ENCODE measurements around the gene ECHDC1. TPM values are rescaled to one million over a fixed set of nuclear protein-coding genes. Genes with fewer than 3 reads are reported as not detected.

Gene ECHDC1
- polyA plus RNA-seq, 3 donors from 2014 or later: 54.6 to 65.7 (median 62.9) TPM

DNA sequence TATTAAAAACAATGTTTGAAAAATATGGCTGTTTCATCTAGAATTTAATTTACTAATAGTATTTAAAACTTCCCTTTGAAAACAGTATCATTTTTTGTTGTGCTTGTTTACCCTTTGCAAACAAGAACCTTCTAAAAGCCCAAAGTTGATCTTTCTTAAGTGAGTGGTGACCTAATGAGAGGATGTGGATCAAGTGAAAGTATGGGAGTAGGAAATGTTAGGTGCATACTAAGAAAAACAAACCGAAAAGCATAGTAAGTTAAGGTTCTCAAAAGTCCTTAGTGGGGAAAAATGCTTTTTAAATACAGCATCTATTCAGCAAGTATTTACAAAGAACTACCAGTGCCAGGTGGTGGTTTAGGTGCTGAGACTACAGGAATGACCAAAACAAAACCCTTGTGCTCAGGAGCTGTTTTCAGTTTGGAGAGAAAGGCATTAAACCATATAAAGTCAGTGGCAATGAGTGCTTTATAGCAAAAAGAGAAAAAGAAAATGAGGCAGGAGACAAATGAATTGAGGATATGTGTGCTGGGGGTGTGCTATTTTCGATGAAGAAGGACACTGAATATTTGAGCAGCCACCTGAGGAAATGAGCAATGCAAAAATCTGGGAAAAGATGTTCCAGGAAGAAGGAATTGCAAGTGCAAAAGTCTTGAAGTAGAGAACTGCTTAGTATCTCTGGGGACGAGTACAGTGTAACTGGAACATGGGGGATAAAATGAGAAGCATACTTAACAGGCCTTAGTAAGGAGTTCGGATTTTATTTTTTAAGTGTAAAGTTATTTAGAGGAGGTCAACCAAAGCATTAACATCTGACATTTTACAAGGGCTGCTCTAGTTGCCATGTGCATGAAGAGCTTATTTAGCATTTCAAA, 52.8 kb downstream of the ECHDC1 start:
- no peak for DNase-seq
- H3K4me1 Mint-ChIP-seq: peaks cover 17 to 57% of the 10 kb centered on the region in 2 donors
- H3K27me3 Mint-ChIP-seq (ENCODE audit: low read depth in 3 of 3): no peaks in the 10 kb centered on the region
- H3K9me3 Mint-ChIP-seq: no peaks in the 10 kb centered on the region
- peak overlapping the region in 1 of 5 donors; percentile 46 for H3K4me3 Mint-ChIP-seq
- H3K36me3 Mint-ChIP-seq: peaks cover 6 to 29% (median 6%) of the 10 kb centered on the region in 3 donors
- peak overlapping the region in 5 of 6 donors; percentile 41 to 71 (median 54) for H3K27ac Mint-ChIP-seq

DNA sequence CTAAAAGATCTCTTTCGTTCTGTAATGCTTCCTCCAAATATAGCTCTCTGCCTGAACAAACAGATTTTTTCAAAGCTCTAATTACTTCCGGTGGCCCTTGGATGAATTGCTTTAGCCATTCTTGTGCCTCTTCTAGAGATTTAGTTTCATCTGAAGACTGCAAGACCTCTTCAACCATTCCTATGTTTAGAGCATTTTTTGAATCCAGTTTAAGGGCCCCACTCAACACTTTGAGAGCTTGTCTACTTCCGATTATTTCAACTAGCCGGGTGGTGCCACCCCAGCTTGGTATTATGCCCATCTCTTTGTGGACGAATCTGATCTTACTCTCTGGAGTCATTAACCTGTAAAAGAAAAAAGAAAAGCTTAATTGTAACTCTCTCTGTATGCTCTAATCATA, 53.5 kb downstream of the ECHDC1 start:
- peak overlapping the region in 5 of 6 donors; percentile 12 to 71 (median 52) for H3K27ac Mint-ChIP-seq
- no peaks in the 10 kb centered on the region for H3K27me3 Mint-ChIP-seq (ENCODE audit: low read depth in 3 of 3)
- no peak for DNase-seq
- peaks cover 6 to 31% (median 6%) of the 10 kb centered on the region in 3 donors for H3K36me3 Mint-ChIP-seq
- H3K4me3 Mint-ChIP-seq: no peak overlapping the region
- H3K9me3 Mint-ChIP-seq: no peaks in the 10 kb centered on the region
- peaks cover 19 to 61% of the 10 kb centered on the region in 2 donors for H3K4me1 Mint-ChIP-seq

DNA sequence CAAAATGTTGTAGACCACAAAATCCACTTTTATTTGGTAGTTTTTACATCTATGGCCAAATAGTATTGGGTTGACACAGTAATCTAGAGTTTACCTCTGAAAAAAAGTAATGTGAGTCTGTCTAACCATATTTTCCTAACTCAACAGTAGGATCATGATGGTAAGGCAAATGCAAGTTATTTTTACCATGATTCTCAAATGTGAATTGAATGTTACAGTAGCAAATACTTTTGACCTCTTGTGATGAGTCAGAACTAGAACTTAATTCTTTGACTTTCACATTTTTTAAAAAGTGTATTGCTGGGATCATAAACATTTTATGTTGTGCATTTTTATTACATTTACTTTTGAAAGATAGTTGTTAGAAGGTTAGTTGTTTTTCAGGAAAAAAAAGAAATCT, 54.7 kb downstream of the ECHDC1 start:
- Mint-ChIP-seq H3K4me1 (peaks cover 16 to 58% of the 10 kb centered on the region in 2 donors), H3K9me3 (no peaks in the 10 kb centered on the region), H3K36me3 (peaks cover 6 to 29% (median 11%) of the 10 kb centered on the region in 3 donors), H3K4me3 (no peak overlapping the region), H3K27me3 (ENCODE audit: low read depth in 3 of 3) (peaks cover 0 to 1% (median 0%) of the 10 kb centered on the region in 3 donors), H3K27ac (no peak overlapping the region)
- DNase-seq: no peak

DNA sequence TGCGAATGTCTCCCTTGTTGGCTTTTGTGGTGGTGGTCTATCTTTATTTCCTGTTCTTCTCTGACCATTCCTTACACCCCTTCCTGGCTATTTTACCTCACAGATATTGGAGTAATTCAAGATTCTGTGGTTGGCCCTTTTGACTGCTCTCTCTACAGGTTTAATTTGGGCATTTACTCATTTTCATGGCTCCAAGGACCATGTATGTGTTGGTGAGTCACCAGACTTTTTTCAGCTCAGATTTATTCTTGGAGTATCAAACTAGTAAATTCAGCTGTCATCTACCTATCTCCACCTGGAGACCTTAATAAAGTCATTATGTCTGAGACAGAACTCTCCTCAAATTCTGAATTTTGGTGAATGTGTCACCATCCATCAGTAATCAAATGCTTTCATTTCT, 61.2 kb downstream of the ECHDC1 start:
- DNase-seq: no peak
- peaks cover 0 to 1% (median 0%) of the 10 kb centered on the region in 3 donors for H3K27me3 Mint-ChIP-seq (ENCODE audit: low read depth in 3 of 3)
- peaks cover 11 to 33% (median 23%) of the 10 kb centered on the region in 3 donors for H3K36me3 Mint-ChIP-seq
- no peaks in the 10 kb centered on the region for H3K9me3 Mint-ChIP-seq
- peaks cover 7 to 26% of the 10 kb centered on the region in 2 donors for H3K4me1 Mint-ChIP-seq
- H3K4me3 Mint-ChIP-seq: no peak overlapping the region
- H3K27ac Mint-ChIP-seq: peak overlapping the region in 1 of 6 donors; percentile 44

DNA sequence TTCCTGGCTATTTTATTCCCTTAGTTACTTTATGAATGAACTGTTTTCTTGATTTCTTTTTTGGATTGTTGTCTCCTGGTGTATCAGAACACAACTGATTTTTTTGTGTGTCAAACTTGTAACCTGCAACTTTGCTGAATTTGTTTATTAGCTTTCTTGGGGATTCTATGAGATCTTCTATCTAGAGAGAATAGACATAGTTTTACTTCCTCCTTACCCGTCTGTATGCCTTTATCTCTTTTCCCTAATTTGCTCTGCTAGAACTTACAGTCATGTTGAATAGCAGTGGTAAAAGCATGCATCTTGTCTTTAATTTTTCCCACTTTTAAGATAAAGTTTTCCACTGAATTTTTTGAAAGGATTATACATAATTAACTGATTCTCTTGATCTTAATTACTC, 63.6 kb downstream of the ECHDC1 start:
- Mint-ChIP-seq H3K27ac (no peak overlapping the region), H3K27me3 (ENCODE audit: low read depth in 3 of 3) (peaks cover 0 to 1% (median 0%) of the 10 kb centered on the region in 3 donors), H3K4me1 (peaks cover 9 to 10% of the 10 kb centered on the region in 2 donors), H3K36me3 (peaks cover 5 to 19% (median 17%) of the 10 kb centered on the region in 3 donors), H3K9me3 (no peaks in the 10 kb centered on the region), H3K4me3 (no peak overlapping the region)
- no peak for DNase-seq

DNA sequence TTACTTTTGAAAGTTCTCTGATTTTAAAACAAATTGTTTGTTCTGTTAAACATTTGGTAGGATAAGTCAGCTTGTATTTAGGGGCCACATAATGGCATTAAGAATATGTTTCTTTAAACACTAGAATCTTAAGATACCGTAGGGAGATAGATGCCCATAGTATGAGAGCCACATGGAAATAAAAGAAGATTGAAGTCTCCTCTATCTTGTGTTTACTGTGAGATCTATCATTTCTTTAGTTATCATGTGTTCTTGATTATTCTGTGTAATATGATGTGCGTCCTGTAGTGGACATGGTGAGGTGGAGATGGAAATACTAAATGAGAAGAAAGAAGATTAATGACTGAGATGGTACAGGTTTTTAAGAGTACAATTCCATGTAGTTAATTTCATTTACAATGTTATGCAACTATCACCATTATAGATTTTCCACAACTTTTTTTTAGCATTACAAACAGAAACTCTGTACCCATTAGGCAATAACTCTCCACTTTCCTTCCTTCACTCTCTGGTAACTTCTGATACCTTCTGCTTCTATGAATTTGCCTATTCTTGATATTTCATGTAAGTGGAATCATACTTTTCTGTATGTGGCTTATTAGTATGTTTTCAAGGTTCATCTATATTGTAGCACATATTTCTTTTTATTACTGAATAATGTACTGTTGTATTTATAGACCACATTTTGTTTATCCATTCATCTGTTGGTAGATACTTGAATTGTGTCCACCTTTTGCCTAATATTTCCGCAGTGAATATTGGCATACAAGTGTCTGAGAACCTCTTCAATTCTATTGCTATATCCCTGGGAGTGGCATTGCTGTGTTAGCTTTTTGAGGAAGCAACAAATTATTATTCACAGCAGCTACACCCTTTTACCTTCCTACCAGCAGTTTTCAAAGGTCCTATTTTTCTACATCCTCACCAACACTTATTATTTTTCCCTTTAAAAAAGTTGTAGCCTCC, 65.2 kb downstream of the ECHDC1 start:
- H3K4me3 Mint-ChIP-seq: no peak overlapping the region
- no peak for DNase-seq
- H3K4me1 Mint-ChIP-seq: peaks cover 0 to 17% of the 10 kb centered on the region in 2 donors
- H3K9me3 Mint-ChIP-seq: no peaks in the 10 kb centered on the region
- H3K27me3 Mint-ChIP-seq (ENCODE audit: low read depth in 3 of 3): no peaks in the 10 kb centered on the region
- H3K27ac Mint-ChIP-seq: peak overlapping the region in 1 of 6 donors; percentile 49
- H3K36me3 Mint-ChIP-seq: peaks cover 5 to 15% (median 11%) of the 10 kb centered on the region in 3 donors

DNA sequence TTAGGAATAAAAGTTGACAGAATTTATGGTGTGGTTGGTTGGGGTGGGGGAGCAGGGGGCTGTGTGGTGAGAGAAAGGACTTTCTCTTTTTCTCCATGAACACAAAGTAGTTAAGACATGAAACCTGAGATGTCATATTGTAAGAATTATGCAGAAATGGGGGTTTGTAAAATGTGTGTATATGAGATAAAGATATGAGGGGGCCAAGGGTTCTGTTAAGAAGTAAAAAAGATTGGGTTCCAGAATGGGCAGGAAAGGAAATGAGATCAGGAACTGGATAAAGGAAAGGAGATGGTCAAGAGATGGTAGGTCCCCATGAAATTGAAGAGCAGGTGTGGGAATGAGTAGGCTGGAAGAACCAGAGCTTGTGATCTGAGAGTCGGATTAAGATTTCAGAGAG, 67.1 kb downstream of the ECHDC1 start:
- Mint-ChIP-seq H3K27ac (no peak overlapping the region), H3K9me3 (no peaks in the 10 kb centered on the region), H3K27me3 (ENCODE audit: low read depth in 3 of 3) (peaks cover 0 to 3% (median 0%) of the 10 kb centered on the region in 3 donors), H3K4me1 (peaks cover 10 to 25% of the 10 kb centered on the region in 2 donors), H3K4me3 (no peak overlapping the region), H3K36me3 (peaks cover 0 to 2% (median 1%) of the 10 kb centered on the region in 3 donors)
- no peak for DNase-seq

DNA sequence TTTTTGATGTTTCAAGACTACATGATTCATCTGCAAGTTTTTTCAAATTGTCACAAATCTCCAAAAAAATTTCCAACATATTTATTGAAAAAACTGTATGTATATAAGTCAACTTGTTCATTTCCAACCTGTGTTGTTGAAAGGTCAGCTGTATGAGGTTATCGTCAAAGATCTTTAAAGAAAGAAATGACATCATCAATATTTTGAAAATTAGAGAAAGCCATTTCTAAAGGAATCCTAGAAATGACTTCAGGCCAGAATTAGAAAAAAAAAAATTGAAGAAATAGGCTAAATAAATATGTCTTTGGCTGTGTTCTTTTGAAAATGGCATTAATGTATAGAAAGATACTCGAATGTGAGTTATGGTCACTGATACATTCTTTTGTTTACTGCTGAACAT, 69.9 kb downstream of the ECHDC1 start:
- no peak for DNase-seq
- Mint-ChIP-seq H3K27me3 (ENCODE audit: low read depth in 3 of 3) (peaks cover 0 to 3% (median 0%) of the 10 kb centered on the region in 3 donors), H3K4me1 (peaks cover 38 to 40% of the 10 kb centered on the region in 2 donors), H3K27ac (no peak overlapping the region), H3K36me3 (no peaks in the 10 kb centered on the region), H3K9me3 (no peaks in the 10 kb centered on the region), H3K4me3 (no peak overlapping the region)

DNA sequence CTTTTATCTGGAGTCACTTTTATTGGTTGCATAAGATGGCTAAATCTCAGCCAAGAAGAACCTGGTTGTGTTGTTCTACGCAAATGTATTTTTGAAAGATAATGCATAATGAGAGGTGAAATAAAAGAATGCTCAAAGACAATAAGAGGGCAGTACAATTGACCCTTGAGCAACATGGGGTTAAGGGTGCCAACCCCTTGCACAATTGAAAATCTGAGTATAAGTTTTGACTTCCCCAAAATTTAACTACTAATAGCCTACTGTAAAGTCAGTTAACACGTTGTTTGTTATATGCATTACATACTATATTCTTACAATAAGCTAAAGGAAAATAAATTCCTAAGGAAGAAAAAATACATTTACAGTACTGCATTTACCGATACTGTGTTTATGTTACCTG, 70.8 kb downstream of the ECHDC1 start:
- Mint-ChIP-seq H3K9me3 (no peaks in the 10 kb centered on the region), H3K36me3 (no peaks in the 10 kb centered on the region), H3K4me3 (no peak overlapping the region), H3K27me3 (ENCODE audit: low read depth in 3 of 3) (peaks cover 0 to 3% (median 2%) of the 10 kb centered on the region in 3 donors), H3K4me1 (peaks cover 47 to 49% of the 10 kb centered on the region in 2 donors), H3K27ac (no peak overlapping the region)
- DNase-seq: no peak

DNA sequence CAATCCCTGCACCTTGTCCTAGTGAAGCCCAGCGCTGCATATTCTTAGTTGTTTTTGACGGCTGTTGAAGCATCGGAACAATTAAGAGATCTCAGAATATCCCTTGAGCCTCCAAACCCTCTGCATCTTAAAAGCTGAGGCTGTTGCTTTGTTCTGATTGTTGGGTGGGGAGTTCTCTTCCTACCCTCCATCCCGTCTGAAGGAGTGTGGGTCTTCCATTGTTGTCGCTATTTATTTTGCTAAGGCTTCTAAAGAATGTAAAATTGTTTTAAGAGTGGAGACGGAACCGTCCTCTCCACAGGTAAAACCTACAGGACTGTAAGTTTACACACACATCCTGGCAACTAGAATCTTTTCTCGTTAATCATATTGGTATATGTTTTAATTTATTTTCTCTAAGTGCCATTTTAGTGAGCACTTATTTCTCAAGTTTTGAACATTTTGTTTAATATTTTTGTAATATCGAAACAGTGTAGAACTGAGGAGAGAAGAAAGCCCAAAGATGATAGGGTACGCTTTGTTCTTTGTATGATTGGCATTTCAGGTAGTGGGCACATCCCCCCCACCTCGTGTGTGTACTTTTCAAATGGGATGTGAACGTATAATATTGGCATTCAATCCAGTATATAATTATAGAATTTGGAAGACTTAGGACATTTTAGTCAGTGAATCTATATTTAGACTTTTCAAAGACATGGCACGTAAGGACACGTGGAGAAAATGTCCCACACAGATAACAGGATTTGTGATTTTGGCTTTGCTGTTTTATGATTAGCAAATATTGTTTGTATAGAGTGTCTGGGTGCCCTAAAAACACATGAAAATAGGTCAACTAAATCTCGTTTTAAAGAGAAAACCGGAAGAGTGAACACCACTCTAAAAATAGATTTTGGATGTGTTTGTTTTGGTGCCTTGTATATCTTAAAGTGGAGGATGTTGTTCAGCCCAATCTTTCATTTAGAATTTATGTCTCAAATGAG, 75.5 kb downstream of the ECHDC1 start:
- peak overlapping the region; percentile 92 to 100 (median 98) for H3K4me3 Mint-ChIP-seq
- peaks cover 8 to 13% (median 8%) of the 10 kb centered on the region in 3 donors for H3K27me3 Mint-ChIP-seq (ENCODE audit: low read depth in 3 of 3)
- peak overlapping the region; percentile 96 to 100 (median 97) for H3K27ac Mint-ChIP-seq
- peaks cover 48 to 63% of the 10 kb centered on the region in 2 donors for H3K4me1 Mint-ChIP-seq
- H3K36me3 Mint-ChIP-seq: no peaks in the 10 kb centered on the region
- no peaks in the 10 kb centered on the region for H3K9me3 Mint-ChIP-seq
- DNase-seq: peak in 2 of 3 donors; percentile 1 to 2

DNA sequence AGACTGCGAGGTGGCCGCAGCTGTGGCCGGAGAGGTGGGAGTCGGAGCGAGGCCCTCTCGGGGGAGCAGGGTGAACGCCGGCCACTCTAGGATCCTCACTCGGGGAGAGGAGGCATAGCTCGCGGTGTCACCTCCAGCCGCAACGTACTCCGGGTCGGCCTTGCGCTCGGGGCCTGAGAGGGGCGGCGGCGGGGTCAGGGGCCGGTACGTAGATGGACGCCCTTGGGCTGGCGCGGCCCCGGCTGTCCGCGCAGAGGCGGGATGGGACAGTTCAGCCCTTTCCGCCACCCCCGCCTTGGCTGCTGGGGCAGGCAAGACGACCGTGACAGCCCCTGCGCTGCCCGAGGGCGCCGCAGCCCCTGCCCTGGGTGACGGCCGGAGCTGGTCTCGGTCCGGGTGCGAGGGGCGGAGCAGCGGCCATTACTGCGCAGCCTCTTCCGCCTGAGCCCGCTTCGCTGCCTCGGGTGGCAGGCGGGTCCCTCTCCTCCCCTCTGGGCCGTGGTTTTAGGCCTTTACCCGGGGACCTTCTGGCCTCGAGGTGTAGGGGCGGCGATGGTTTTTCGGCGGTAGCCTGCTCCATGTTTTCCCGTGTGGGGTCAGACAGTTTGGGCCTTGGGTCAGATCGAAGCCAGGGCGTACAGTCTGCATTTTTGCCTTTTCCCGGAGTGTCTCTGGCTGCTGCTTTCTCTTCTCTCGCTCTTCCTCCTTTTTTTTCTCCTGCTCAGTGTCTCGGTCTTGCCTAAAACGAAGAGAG, 76.3 kb downstream of the ECHDC1 start:
- Mint-ChIP-seq H3K27me3 (ENCODE audit: low read depth in 3 of 3) (peaks cover 7 to 13% (median 8%) of the 10 kb centered on the region in 3 donors), H3K36me3 (no peaks in the 10 kb centered on the region)

More for the DNA sequence above, 76.3 kb downstream of the ECHDC1 start:
- peak overlapping the region; percentile 92 to 100 (median 98) for H3K4me3 Mint-ChIP-seq
- peak overlapping the region; percentile 96 to 100 (median 99) for H3K27ac Mint-ChIP-seq
- H3K9me3 Mint-ChIP-seq: no peaks in the 10 kb centered on the region
- DNase-seq: peak; percentile 65 to 68 (median 66)
- H3K4me1 Mint-ChIP-seq: peaks cover 44 to 58% of the 10 kb centered on the region in 2 donors
